ENCODE data around the gene DUSP10.

DNA sequence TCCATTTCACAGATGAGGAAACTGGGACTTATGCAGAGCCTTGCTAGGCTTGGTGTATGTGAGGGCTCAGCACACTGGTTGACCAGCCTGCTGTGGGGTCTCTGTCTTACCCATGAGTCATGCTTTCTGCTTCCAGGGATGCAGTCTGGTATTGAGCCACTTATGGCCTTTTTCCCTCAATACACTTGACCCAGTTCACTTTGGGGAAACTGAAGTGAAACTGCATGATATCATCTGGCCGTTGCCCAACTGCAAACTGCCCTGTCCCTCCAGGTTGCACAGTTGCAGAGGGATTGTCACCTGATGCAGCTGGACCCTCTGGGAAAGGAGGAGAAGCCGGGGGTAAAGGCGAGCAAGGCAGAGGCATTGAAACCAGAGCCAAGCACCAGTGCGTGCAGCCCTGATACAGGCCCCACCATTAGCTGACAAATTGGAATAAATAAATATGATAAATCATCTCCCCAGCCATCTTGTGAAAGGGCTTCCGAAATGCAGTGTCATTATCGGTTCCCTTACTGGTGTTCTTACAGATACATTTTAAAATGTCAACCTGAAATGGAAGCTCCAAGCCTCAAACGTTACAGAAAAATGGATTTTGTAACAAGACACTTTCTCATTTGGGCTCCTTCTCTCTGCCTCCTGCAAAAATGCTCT, 39.3 kb upstream of the DUSP10 start:
- TF ChIP-seq, protein P1, sequence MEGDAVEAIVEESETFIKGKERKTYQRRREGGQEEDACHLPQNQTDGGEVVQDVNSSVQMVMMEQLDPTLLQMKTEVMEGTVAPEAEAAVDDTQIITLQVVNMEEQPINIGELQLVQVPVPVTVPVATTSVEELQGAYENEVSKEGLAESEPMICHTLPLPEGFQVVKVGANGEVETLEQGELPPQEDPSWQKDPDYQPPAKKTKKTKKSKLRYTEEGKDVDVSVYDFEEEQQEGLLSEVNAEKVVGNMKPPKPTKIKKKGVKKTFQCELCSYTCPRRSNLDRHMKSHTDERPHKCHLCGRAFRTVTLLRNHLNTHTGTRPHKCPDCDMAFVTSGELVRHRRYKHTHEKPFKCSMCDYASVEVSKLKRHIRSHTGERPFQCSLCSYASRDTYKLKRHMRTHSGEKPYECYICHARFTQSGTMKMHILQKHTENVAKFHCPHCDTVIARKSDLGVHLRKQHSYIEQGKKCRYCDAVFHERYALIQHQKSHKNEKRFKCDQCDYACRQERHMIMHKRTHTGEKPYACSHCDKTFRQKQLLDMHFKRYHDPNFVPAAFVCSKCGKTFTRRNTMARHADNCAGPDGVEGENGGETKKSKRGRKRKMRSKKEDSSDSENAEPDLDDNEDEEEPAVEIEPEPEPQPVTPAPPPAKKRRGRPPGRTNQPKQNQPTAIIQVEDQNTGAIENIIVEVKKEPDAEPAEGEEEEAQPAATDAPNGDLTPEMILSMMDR (IDR thresholded peaks at IDR 0.05 in 2 of 3, conservative IDR thresholded peaks at IDR 0.05 in 1 of 3; ENCODE audit: borderline replicate concordance in 1 of 3, insufficient read depth in 1 of 3, low read depth in 2 of 3, low read length in 2 of 3): no peak
- no peak for TF ChIP-seq ZNF274 (IDR thresholded peaks at IDR 0.05; ENCODE audit: low read depth, low read length)
- no peak for TF ChIP-seq POLR2A (IDR thresholded peaks at IDR 0.05; ENCODE audit: borderline replicate concordance, extremely low read depth, insufficient read depth, insufficient read length)
- no peak for TF ChIP-seq CEBPB (IDR thresholded peaks at IDR 0.05; ENCODE audit: low read depth)
- no peak for TF ChIP-seq JUND (IDR thresholded peaks at IDR 0.05)
- TF ChIP-seq EZH2phosphoT487 (IDR thresholded peaks at IDR 0.05; ENCODE audit: borderline replicate concordance): no peak

Data from HCT116 (cell line).